Testis (tissue), 2 donors: ENCODE results near the gene FAM76B.

Experiments used
- POLR2A ChIP-seq: fragments of 450-650 bp; IDR thresholded peaks from one replicate; pipeline ENCODE4 v1.6.1; 2017; ENCODE audit warnings: antibody characterized with exemption, mild to moderate bottlenecking, moderate library complexity
- TF ChIP-seq, protein P1 (sequence below), 3 experiments: fragments of 450-650 bp in 2 of 3; fragments of 200-600 bp in 1 of 3; sonication (generic) in 1 of 3; IDR thresholded peaks; one replicate each; pipeline ENCODE4 v1.5.1; 2016 to 2019; ENCODE audit warnings: antibody characterized with exemption in 3 of 3, mild to moderate bottlenecking in 2 of 3, moderate library complexity in 1 of 3

DNA sequence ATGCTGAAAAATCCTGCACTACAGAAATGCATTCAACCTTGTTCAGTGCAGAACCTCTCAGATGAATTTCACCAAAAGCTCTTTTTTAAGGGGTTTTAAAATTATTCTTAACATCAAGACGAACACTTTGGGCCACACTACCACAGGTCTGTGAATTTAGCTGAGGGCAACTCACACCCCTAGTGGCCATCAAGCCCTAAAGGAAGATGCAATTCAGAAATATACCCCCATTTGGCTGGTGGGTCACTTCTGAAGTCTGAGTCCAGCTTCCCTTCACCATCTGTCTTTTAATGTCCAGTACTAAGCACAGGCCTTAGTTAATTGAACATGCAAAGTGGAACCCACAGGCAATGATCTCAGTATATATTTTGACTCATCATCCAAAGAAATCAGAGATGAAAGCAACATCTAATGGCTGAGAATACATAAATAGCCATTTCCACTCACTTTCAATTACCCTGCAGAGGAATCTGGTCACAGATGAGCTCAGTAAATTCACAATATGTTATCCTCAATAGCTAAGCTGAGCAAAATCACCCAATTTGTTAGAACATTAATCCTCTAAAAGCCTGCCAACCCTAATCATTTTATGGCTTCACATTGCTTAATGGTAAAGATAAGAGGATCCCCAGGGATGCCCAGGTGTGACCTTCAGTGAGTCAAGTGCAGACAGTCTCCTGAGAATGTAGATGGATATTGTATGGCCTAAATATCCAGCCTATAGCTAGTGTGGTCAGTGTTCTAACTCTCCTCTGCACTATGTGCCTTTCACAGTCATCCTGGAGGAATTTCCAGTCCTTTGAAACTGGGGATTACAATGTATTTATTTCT is 50.3 kb downstream of the FAM76B start:
- TF ChIP-seq, protein P1, sequence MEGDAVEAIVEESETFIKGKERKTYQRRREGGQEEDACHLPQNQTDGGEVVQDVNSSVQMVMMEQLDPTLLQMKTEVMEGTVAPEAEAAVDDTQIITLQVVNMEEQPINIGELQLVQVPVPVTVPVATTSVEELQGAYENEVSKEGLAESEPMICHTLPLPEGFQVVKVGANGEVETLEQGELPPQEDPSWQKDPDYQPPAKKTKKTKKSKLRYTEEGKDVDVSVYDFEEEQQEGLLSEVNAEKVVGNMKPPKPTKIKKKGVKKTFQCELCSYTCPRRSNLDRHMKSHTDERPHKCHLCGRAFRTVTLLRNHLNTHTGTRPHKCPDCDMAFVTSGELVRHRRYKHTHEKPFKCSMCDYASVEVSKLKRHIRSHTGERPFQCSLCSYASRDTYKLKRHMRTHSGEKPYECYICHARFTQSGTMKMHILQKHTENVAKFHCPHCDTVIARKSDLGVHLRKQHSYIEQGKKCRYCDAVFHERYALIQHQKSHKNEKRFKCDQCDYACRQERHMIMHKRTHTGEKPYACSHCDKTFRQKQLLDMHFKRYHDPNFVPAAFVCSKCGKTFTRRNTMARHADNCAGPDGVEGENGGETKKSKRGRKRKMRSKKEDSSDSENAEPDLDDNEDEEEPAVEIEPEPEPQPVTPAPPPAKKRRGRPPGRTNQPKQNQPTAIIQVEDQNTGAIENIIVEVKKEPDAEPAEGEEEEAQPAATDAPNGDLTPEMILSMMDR (IDR thresholded peaks at IDR 0.05) = no peak
- TF ChIP-seq POLR2A = no peak
